ENCODE results near the gene DGKD. TPM values are rescaled to one million over a fixed set of nuclear protein-coding genes. Genes with fewer than 3 reads are reported as not detected.

DGKD gene
- total RNA-seq, 2 donors from 2014 or later, result 21.5 to 63.1 TPM

DNA sequence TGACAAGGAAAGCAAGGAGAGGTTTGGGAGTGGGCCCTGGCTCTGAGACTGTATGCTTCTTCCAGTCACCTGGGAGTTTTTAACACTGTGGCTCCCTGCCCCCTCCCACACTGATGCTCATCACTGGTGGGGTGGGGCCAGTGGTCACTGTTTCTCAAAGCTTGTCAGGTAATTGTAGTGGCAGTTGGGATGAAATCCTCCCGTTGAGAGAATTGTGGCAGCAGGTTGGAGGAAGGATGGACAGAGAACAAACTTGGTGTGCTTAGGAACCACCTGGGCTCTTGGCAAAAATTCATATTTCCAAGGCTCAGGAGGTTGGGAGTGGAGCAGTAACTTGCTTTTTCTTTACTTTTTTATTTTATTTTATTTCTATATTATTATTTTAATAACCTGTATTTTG lies 25.1 kb downstream of the DGKD start:
- intact Hi-C loops (cut with DNase I), result no loop called here
- no peaks in the 10 kb centered on the region for H3K9me3 ChIP-seq
- H3K36me3 ChIP-seq, result no peaks in the 10 kb centered on the region
- H3K27ac ChIP-seq, result peak overlapping the region in 1 of 2 donors; percentile 20
- 31% methylated on average over 1 of the region's 1 CpG for WGBS
- TF ChIP-seq POLR2AphosphoS5 (IDR thresholded peaks at IDR 0.05) (no peak), CTCF (IDR thresholded peaks at IDR 0.05) (no peak), POLR2A (IDR thresholded peaks at IDR 0.05) (no peak)
- no peak overlapping the region for H3K4me3 ChIP-seq
- no peaks in the 10 kb centered on the region for H3K27me3 ChIP-seq (replicated peaks; ENCODE audit: insufficient read depth)
- H3K4me1 ChIP-seq (replicated peaks), result peaks cover under 1% of the 10 kb centered on the region
- no peak for DNase-seq (ENCODE audit: low spot score)

DNA sequence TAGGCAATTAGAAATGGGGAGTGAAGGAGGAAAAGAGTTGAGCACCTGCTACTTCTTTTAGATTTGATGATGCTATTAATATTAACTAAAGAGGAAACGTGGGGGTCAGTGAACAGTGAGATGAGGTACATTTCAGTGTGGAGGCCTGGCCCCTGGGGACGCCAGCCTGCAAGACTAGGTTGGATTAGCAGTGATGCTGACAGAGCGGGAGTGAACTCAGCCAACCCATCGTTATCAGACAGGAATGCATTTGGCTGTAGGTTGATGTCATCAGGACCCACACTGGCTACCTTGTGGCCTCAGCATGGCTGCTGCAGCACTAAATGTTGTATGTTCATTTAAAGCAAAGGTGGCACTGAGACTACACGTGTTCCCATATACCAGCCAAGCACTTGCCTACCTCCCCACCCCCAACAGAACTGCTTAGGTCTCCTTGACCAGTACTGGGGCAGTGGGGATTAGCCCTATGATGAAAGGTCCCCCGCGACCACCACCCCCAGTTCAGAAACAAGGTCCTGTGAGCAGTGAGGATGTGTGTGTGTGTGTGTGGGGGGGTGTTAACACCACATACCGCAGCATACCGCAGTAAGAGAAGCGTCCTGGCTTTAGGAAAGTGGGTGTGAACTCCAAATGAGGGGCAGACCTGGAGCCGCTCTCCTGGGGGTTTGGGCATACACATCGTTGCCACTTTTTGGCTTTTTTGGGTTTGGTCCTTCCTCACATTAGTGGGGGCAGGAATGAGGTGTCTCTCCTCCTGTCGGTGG lies 26.0 kb downstream of the DGKD start:
- DNase-seq (ENCODE audit: low spot score), result no peak
- 91% methylated on average over 13 of the region's 13 CpGs for WGBS
- Histone ChIP-seq H3K27me3 (replicated peaks; ENCODE audit: insufficient read depth) (no peaks in the 10 kb centered on the region), H3K4me1 (replicated peaks) (peaks cover 5% of the 10 kb centered on the region), H3K4me3 (no peak overlapping the region), H3K27ac (peak overlapping the region in 1 of 2 donors; percentile 69), H3K36me3 (no peaks in the 10 kb centered on the region), H3K9me3 (no peaks in the 10 kb centered on the region)
- intact Hi-C loops (cut with DNase I), result no loop called here
- TF ChIP-seq POLR2AphosphoS5 (IDR thresholded peaks at IDR 0.05) (no peak), POLR2A (IDR thresholded peaks at IDR 0.05) (no peak)

- no peaks in the 10 kb centered on the region for H3K36me3 ChIP-seq
- H3K4me1 ChIP-seq (replicated peaks), result peaks cover 5% of the 10 kb centered on the region
- intact Hi-C loops (cut with DNase I), result no loop called here
- peak overlapping the region; percentile 3 to 69 for H3K27ac ChIP-seq
- no peaks in the 10 kb centered on the region for H3K27me3 ChIP-seq (replicated peaks; ENCODE audit: insufficient read depth)
- H3K4me3 ChIP-seq, result no peak overlapping the region
- TF ChIP-seq POLR2A (IDR thresholded peaks at IDR 0.05), result no peak
- no peak for TF ChIP-seq CTCF (IDR thresholded peaks at IDR 0.05)
- TF ChIP-seq POLR2AphosphoS5 (IDR thresholded peaks at IDR 0.05), result no peak
- no peak for DNase-seq (ENCODE audit: low spot score)
- no peaks in the 10 kb centered on the region for H3K9me3 ChIP-seq
- WGBS, result 88% methylated on average over 11 of the region's 11 CpGs
Measured at GRCh38 chr2:233380995-233381637, 26.8 kb downstream of the DGKD start.

DNA sequence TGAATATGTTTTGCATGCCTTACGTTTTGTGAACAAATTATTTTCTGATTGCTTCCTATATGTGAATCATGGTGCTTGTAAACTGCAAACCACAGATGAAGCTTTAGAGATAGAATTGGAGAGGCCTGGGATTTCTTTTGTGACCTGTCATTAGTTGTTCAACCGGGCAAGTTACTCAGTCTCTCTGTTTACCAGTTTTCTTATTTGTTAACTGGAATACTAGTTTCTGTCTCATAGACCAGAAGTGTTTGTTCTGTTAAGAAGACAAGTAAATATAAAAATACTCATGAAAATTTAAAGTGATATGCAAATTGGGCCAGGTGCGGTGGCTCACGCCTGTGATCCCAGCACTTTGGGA lies 27.3 kb downstream of the DGKD start:
- H3K4me1 ChIP-seq (replicated peaks), result peaks cover 5% of the 10 kb centered on the region
- DNase-seq (ENCODE audit: low spot score), result no peak
- H3K4me3 ChIP-seq, result no peak overlapping the region
- peak overlapping the region; percentile 3 to 69 for H3K27ac ChIP-seq
- TF ChIP-seq POLR2A (IDR thresholded peaks at IDR 0.05) (no peak), CTCF (IDR thresholded peaks at IDR 0.05) (no peak), POLR2AphosphoS5 (IDR thresholded peaks at IDR 0.05) (peak; percentile 7)
- H3K36me3 ChIP-seq, result no peaks in the 10 kb centered on the region
- intact Hi-C loops (cut with DNase I), result no loop called here
- no peaks in the 10 kb centered on the region for H3K9me3 ChIP-seq
- 74% methylated on average over 4 of the region's 4 CpGs for WGBS
- H3K27me3 ChIP-seq (replicated peaks; ENCODE audit: insufficient read depth), result no peaks in the 10 kb centered on the region

DNA sequence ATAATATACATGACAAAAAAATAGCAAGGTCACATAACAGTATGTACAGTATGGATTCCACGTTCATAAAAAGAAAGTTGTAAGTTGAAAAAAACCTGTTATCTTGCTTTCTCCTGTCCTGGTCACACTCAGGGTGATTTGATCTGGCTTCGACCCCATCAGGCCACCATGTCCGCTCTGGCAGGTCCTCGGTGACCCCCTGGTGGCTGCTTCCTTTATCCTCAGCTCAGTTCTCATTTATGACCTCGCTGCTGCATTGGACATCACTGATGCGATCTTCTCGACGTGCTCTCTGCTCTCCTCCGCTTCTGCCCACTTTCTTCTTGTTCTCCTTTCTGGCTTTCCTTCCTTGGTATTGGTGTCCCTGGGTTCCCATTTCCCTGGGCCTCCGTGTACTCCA lies 29.7 kb downstream of the DGKD start:
- TF ChIP-seq POLR2AphosphoS5 (IDR thresholded peaks at IDR 0.05) (no peak), CTCF (IDR thresholded peaks at IDR 0.05) (no peak), POLR2A (IDR thresholded peaks at IDR 0.05) (no peak)
- Histone ChIP-seq H3K4me1 (replicated peaks) (peaks cover 11% of the 10 kb centered on the region), H3K36me3 (no peaks in the 10 kb centered on the region), H3K27me3 (replicated peaks; ENCODE audit: insufficient read depth) (no peaks in the 10 kb centered on the region), H3K9me3 (no peaks in the 10 kb centered on the region), H3K4me3 (no peak overlapping the region), H3K27ac (peak overlapping the region; percentile 65 to 87)
- intact Hi-C loops (cut with DNase I), result no loop called here
- DNase-seq (ENCODE audit: low spot score), result no peak
- WGBS, result 89% methylated on average over 10 of the region's 10 CpGs

Data from prostate gland (tissue), 2 donors.